Measurements from ENCODE around the gene PRDM4.

DNA sequence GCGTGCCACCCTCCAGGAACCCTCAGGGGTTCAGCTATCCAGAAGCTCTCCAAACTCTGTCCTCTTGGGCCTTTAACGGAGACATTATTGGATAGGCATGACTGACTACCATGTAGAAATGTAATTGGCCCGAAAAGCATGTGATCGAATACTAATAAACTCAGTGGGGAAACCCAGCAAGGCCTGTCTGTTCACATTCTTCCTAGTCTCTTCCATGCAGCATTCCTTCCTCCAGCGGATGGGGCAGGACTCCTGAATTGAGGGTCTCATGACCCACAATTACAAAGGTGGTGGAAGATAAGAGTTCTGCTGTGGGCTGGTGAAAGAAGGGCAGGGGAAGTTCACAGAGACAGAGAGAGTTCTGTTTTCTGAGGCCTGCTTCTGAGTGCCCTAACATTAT is 6.5 kb upstream of the PRDM4 start:
- TF ChIP-seq, protein P1, sequence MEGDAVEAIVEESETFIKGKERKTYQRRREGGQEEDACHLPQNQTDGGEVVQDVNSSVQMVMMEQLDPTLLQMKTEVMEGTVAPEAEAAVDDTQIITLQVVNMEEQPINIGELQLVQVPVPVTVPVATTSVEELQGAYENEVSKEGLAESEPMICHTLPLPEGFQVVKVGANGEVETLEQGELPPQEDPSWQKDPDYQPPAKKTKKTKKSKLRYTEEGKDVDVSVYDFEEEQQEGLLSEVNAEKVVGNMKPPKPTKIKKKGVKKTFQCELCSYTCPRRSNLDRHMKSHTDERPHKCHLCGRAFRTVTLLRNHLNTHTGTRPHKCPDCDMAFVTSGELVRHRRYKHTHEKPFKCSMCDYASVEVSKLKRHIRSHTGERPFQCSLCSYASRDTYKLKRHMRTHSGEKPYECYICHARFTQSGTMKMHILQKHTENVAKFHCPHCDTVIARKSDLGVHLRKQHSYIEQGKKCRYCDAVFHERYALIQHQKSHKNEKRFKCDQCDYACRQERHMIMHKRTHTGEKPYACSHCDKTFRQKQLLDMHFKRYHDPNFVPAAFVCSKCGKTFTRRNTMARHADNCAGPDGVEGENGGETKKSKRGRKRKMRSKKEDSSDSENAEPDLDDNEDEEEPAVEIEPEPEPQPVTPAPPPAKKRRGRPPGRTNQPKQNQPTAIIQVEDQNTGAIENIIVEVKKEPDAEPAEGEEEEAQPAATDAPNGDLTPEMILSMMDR (IDR thresholded peaks at IDR 0.05 in 4 of 5, conservative IDR thresholded peaks at IDR 0.05 in 1 of 5) = no peak
- no peak for TF ChIP-seq POLR2A (IDR thresholded peaks at IDR 0.05)
